OCI-LY3 (cell line): ENCODE results near the gene ZFAND3.

Experiments used
- EZH2phosphoT487 ChIP-seq: fragments of 200-600 bp; shearing (Covaris generic); IDR thresholded peaks from 2 replicates; pipeline ENCODE4 v1.6.1; 2018; ENCODE audit warnings: antibody characterized with exemption, mixed run types, low read depth
- TF ChIP-seq, protein P1 (sequence below): fragments of 200-600, 300-600 bp; sonication (generic); IDR thresholded peaks from 2 replicates; pipeline ENCODE4 v1.5.1; 2014; ENCODE audit warnings: antibody characterized with exemption, low read length, low read depth

- TF ChIP-seq, protein P1, sequence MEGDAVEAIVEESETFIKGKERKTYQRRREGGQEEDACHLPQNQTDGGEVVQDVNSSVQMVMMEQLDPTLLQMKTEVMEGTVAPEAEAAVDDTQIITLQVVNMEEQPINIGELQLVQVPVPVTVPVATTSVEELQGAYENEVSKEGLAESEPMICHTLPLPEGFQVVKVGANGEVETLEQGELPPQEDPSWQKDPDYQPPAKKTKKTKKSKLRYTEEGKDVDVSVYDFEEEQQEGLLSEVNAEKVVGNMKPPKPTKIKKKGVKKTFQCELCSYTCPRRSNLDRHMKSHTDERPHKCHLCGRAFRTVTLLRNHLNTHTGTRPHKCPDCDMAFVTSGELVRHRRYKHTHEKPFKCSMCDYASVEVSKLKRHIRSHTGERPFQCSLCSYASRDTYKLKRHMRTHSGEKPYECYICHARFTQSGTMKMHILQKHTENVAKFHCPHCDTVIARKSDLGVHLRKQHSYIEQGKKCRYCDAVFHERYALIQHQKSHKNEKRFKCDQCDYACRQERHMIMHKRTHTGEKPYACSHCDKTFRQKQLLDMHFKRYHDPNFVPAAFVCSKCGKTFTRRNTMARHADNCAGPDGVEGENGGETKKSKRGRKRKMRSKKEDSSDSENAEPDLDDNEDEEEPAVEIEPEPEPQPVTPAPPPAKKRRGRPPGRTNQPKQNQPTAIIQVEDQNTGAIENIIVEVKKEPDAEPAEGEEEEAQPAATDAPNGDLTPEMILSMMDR: no peak
- TF ChIP-seq EZH2phosphoT487: no peak
These were observed 26.5 kb upstream of the ZFAND3 start for GRCh38 chr6:37793067-37793466.
